ENCODE measurements around the gene GTF3C5.
"Not testable (repeated sequence)": the region's sequence is repeated elsewhere in the genome, so short reads cannot be mapped to it uniquely, and the experiment has no call there.

GRCh38 chr9:132989998-132990557 lies 40.7 kb upstream of the GTF3C5 start:
- TF ChIP-seq POLR2A, CTCF, EP300 (IDR thresholded peaks at IDR 0.05): not testable (repeated sequence)

Data from ovary (tissue), 3 donors.